ENCODE results near the gene SLX1B.
"Not testable (repeated sequence)": the region's sequence is repeated elsewhere in the genome, so short reads cannot be mapped to it uniquely, and the experiment has no call there.

Gene SLX1B

DNA sequence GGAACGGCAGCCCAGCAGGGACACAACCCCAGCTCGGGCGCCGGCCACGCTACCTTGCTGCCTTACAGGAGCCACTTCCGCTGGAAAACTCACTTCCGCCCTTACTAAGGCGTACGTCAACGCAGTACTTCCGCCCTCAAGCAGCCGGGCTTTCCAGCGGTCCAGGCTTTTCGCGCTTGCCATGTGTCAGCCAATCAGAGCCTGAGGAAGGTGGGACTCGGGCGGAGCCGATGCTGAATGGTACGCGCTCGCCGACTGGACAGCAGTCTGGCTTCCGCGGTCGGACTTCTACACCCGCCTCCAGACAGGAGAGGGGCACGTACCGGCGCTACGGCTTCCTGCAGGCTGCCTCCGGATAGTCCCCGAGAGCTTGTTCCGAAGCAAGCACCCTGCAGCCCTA is at the start of gene SLX1B, which contains the start of gene BOLA2:
Gene SLX1B, plus strand, starts transcription at position 265 of the 400 bp plus-strand sequence.
Gene BOLA2, minus strand, starts transcription at position 83 of the 400 bp plus-strand sequence. CDS start 98 bp downstream, outside the sequence.
- H3K4me1 ChIP-seq (ENCODE audit: control insufficient read depth, insufficient read depth, low read length); H3K36me3 ChIP-seq (ENCODE audit: control insufficient read depth in 2 of 2, insufficient read depth in 1 of 2, low read length in 2 of 2); CTCF ChIA-PET; H3K9me3 ChIP-seq (ENCODE audit: control insufficient read depth, insufficient read depth, low read depth, low read length); POLR2A ChIA-PET; H3K4me3 ChIP-seq (ENCODE audit: low read depth, low read length); H3K27ac ChIP-seq (ENCODE audit: extremely low read depth, low read depth, low read length): not testable (repeated sequence)

DNA sequence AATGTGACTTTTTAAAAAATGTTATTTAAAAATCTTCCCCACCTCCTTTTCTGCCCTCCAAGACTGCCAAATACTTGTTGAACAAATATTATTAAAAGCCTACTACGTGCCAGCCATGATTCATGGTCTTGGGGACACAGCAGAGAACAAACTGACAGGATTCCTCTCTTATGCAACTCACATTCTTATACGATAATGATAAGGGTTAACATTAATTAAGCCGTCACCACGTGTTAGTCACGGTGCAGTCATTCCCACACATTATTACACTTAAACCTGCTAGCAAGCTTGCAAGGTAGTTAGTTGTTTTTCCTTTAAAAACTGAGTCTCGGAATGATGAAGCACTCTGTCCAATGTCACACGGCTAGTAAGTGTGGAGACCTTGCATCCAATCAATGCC is 49.1 kb upstream of the SLX1B start:
- H3K9me3 ChIP-seq (ENCODE audit: control insufficient read depth, insufficient read depth, low read depth, low read length); CTCF ChIA-PET; POLR2A ChIA-PET; H3K4me3 ChIP-seq (ENCODE audit: low read depth, low read length); H3K27ac ChIP-seq (ENCODE audit: extremely low read depth, low read depth, low read length); H3K36me3 ChIP-seq (ENCODE audit: control insufficient read depth in 2 of 2, insufficient read depth in 1 of 2, low read length in 2 of 2); H3K4me1 ChIP-seq (ENCODE audit: control insufficient read depth, insufficient read depth, low read length): not testable (repeated sequence)
- TF ChIP-seq SP7 (tag by site-specific recombination; IDR thresholded peaks at IDR 0.05) = 0 out of 2 replicates have a peak, but pooled peaks have one; percentile 28

DNA sequence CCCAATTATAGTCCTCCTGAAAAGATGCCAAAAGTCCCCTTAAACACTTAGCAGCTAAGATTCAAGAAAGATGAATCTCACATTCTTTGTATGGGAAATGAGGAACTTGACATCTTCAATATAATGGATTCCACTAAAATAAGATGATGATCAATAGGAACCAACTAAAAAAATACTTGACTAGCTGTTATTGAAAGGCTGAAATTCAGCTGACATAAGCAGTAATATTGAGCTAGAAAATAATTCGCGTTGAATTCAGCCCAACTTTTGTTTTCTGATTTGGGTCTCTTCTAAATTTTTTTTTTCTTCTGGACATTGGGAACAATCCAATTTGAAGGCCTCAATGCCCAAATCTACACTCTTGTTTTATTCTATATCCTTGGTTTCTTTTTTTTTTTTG is 30.7 kb upstream of the SLX1B start:
- H3K9me3 ChIP-seq (ENCODE audit: control insufficient read depth, insufficient read depth, low read depth, low read length); POLR2A ChIA-PET; H3K27ac ChIP-seq (ENCODE audit: extremely low read depth, low read depth, low read length); H3K4me1 ChIP-seq (ENCODE audit: control insufficient read depth, insufficient read depth, low read length); H3K36me3 ChIP-seq (ENCODE audit: control insufficient read depth in 2 of 2, insufficient read depth in 1 of 2, low read length in 2 of 2); H3K4me3 ChIP-seq (ENCODE audit: low read depth, low read length): not testable (repeated sequence)
- CTCF ChIA-PET = interaction anchor here (0.7 kb wide), 1 partner anchor 290 kb away, joined by 3 read pairs; no protein-coding TSS in a partner anchor

GRCh38 chr16:29425390-29425789 is 28.9 kb upstream of the SLX1B start:
- H3K4me3 ChIP-seq (ENCODE audit: low read depth, low read length); CTCF ChIA-PET; H3K4me1 ChIP-seq (ENCODE audit: control insufficient read depth, insufficient read depth, low read length); H3K36me3 ChIP-seq (ENCODE audit: control insufficient read depth in 2 of 2, insufficient read depth in 1 of 2, low read length in 2 of 2); H3K27ac ChIP-seq (ENCODE audit: extremely low read depth, low read depth, low read length); H3K9me3 ChIP-seq (ENCODE audit: control insufficient read depth, insufficient read depth, low read depth, low read length); POLR2A ChIA-PET: not testable (repeated sequence)

DNA sequence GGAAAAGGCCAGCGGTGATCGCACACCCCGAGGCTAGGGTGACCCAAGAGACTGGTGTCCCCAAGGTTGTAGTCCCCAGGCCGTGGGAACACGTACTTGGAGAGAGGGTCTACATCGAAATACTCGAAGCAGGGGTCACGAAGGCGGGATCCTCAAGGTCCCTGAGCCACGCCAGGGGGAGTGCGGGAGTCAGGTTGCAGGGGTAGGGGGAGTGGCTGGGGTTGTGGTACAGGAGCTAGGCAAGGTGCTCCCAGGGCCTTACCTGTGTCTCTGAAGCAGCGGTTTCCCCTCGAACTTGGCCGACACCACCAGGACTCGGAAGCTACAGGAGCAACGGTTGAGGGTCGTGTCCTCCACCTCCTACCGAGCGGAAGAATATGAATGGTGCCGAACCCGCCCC is 579 bp upstream of the SLX1B start:
- H3K36me3 ChIP-seq (ENCODE audit: control insufficient read depth in 2 of 2, insufficient read depth in 1 of 2, low read length in 2 of 2); H3K9me3 ChIP-seq (ENCODE audit: control insufficient read depth, insufficient read depth, low read depth, low read length); H3K27ac ChIP-seq (ENCODE audit: extremely low read depth, low read depth, low read length); CTCF ChIA-PET; H3K4me3 ChIP-seq (ENCODE audit: low read depth, low read length); POLR2A ChIA-PET; H3K4me1 ChIP-seq (ENCODE audit: control insufficient read depth, insufficient read depth, low read length): not testable (repeated sequence)

DNA sequence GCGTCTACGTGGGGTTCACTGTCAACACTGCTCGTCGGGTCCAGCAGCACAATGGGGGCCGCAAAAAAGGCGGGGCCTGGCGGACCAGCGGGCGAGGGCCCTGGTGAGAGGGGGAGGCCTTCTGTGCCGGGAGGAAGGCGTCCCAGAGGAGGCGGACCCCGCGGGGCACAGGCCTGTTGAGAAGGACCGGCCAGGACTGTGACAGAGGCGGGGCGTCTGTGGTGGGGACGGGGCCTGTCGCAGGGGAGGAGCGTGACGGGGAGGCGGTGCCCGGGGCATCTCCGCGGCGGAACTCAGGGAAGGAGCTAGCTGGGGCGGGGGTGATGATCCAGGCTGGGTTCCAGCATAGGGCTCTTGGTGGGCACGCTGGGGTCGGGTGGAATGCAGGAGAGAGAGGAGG is 495 bp downstream of the SLX1B start:
- POLR2A ChIA-PET, CTCF ChIA-PET: not testable (repeated sequence)

GRCh38 chr16:29457660-29458059 is 3.3 kb downstream of the SLX1B start:
- H3K27ac ChIP-seq (ENCODE audit: extremely low read depth, low read depth, low read length); CTCF ChIA-PET; H3K4me1 ChIP-seq (ENCODE audit: control insufficient read depth, insufficient read depth, low read length); H3K9me3 ChIP-seq (ENCODE audit: control insufficient read depth, insufficient read depth, low read depth, low read length); H3K4me3 ChIP-seq (ENCODE audit: low read depth, low read length); H3K36me3 ChIP-seq (ENCODE audit: control insufficient read depth in 2 of 2, insufficient read depth in 1 of 2, low read length in 2 of 2); POLR2A ChIA-PET: not testable (repeated sequence)

More for the DNA sequence above, 495 bp downstream of the SLX1B start:
- H3K9me3 ChIP-seq (ENCODE audit: control insufficient read depth, insufficient read depth, low read depth, low read length); H3K27ac ChIP-seq (ENCODE audit: extremely low read depth, low read depth, low read length); H3K4me1 ChIP-seq (ENCODE audit: control insufficient read depth, insufficient read depth, low read length); H3K36me3 ChIP-seq (ENCODE audit: control insufficient read depth in 2 of 2, insufficient read depth in 1 of 2, low read length in 2 of 2); H3K4me3 ChIP-seq (ENCODE audit: low read depth, low read length): not testable (repeated sequence)

DNA sequence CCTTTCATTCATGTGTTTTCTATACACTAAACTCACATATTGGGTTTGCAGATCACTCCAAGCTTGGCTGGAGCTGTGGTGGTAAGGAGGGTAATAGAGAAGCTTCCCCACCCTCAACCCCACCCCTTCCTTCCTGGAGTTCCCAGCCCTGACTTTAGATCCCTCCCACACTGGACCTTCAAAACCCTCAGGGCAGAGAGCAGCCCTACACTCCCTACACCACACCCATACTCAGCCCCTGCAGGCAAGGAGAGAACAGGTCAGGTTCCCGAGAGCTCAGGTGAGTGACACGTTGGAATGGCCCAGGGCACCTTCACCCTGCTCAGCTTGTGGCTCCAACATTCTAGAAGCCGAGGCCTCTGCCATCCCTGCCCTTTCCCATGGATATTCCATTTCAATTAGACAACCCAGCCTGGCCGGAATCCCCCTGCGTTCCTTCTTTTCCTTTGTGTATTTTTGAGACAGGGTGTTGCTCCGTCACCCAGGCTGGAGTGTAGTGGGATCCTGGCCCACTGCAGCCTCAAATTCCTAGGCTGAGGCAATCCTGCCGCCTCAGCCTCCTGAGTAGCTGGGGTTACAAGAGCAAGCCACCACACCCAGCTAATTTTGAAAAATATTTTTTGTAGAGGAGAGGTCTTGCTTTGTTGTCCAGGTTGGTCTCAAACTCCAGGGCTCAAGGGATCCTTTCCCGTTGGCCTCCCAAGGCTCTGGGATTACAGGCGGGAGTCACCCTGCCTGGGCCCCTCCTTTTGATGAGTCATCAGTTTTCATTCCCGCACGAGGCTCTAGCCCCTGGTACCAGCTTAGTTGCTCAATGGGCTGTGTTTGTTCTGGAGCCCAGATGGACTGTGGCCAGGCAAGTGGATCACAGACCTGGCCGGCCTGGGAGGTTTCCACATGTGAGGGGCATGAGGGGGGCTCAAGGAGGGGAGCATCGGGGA is 5.6 kb downstream of the SLX1B start, which contains the start of gene SULT1A4:
Gene SULT1A4, plus strand, starts transcription at position 208 of the 941 bp plus-strand sequence. CDS start 1,473 bp downstream, outside the sequence.
- POLR2A ChIA-PET; H3K9me3 ChIP-seq (ENCODE audit: control insufficient read depth, insufficient read depth, low read depth, low read length); CTCF ChIA-PET; H3K36me3 ChIP-seq (ENCODE audit: control insufficient read depth in 2 of 2, insufficient read depth in 1 of 2, low read length in 2 of 2); H3K4me1 ChIP-seq (ENCODE audit: control insufficient read depth, insufficient read depth, low read length); H3K27ac ChIP-seq (ENCODE audit: extremely low read depth, low read depth, low read length); H3K4me3 ChIP-seq (ENCODE audit: low read depth, low read length): not testable (repeated sequence)

DNA sequence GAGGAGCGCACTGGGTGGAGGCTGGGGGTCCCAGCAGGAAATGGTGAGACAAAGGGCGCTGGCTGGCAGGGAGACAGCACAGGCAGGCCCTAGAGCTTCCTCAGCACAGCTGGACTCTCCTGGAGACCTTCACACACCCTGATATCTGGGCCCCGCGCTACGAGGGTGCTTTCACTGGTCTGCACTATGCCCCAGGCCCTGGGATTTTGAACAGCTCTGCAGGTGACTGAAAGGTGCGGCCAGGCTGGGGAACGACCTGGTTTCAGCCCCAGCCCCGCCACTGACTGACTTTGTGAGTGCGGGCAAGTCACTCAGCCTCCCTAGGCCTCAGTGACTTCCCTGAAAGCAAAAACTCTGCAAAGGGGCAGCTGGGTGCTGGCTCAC is 6.3 kb downstream of the SLX1B start:
- CTCF ChIA-PET; H3K36me3 ChIP-seq (ENCODE audit: control insufficient read depth in 2 of 2, insufficient read depth in 1 of 2, low read length in 2 of 2); POLR2A ChIA-PET: not testable (repeated sequence)

GRCh38 chr16:29465985-29466824 is 11.9 kb downstream of the SLX1B start:
- CTCF ChIA-PET; H3K36me3 ChIP-seq (ENCODE audit: control insufficient read depth in 2 of 2, insufficient read depth in 1 of 2, low read length in 2 of 2); POLR2A ChIA-PET; H3K4me3 ChIP-seq (ENCODE audit: low read depth, low read length); H3K27ac ChIP-seq (ENCODE audit: extremely low read depth, low read depth, low read length); H3K4me1 ChIP-seq (ENCODE audit: control insufficient read depth, insufficient read depth, low read length); H3K9me3 ChIP-seq (ENCODE audit: control insufficient read depth, insufficient read depth, low read depth, low read length): not testable (repeated sequence)

More for the DNA sequence above, 6.3 kb downstream of the SLX1B start:
- H3K9me3 ChIP-seq (ENCODE audit: control insufficient read depth, insufficient read depth, low read depth, low read length); H3K4me3 ChIP-seq (ENCODE audit: low read depth, low read length); H3K27ac ChIP-seq (ENCODE audit: extremely low read depth, low read depth, low read length); H3K4me1 ChIP-seq (ENCODE audit: control insufficient read depth, insufficient read depth, low read length): not testable (repeated sequence)

Measured in HEK293 (cell line).